Thyroid gland (tissue), 4 donors: ENCODE results near the gene ST3GAL3. TPM values are rescaled to one million over a fixed set of nuclear protein-coding genes. Genes with fewer than 3 reads are reported as not detected.

Experiments used
- DNase-seq, 2 donors: peaks; one replicate each; pipeline ENCODE4 v3.0.0-alpha.2; 2019
- H3K27ac ChIP-seq, 3 donors: fragments of 200-600 bp; sonication (generic); 1 replicate in 2 of 3; 2 replicates in 1 of 3; pipeline ENCODE4 v1.5.1; 2016 to 2019; ENCODE audit warnings: mild to moderate bottlenecking in 1 of 3, moderate library complexity in 1 of 3
- H3K27me3 ChIP-seq: fragments of 200-600 bp; sonication (generic); one replicate; pipeline ENCODE4 v1.5.1; 2019
- H3K36me3 ChIP-seq, 2 donors: fragments of 200-600 bp; sonication (generic); one replicate each; pipeline ENCODE4 v1.5.1; 2016 to 2019
- H3K4me1 ChIP-seq, 2 donors: fragments of 200-600 bp; sonication (generic); one replicate each; pipeline ENCODE4 v1.5.1; 2017 to 2019
- H3K4me3 ChIP-seq, 3 donors: fragments of 200-600 bp; sonication (generic); replicated peaks in 1 of 3; 1 replicate in 2 of 3; 2 replicates in 1 of 3; pipeline ENCODE4 v1.5.1; 2016; ENCODE audit warnings: mild to moderate bottlenecking in 1 of 3
- H3K9me3 ChIP-seq: fragments of 200-600 bp; sonication (generic); one replicate; pipeline ENCODE4 v1.5.1; 2017
- CTCF ChIP-seq, 6 experiments: fragments of 200-600 bp in 3 of 6; fragments of 450-650 bp in 3 of 6; sonication (generic) in 3 of 6; IDR thresholded peaks; one replicate each; pipeline ENCODE4 v1.5.1; 2016 to 2019; ENCODE audit warnings: antibody characterized with exemption in 6 of 6, mild to moderate bottlenecking in 2 of 6, inconsistent platforms in 1 of 6, moderate library complexity in 1 of 6
- POLR2A ChIP-seq, 2 donors: fragments of 450-650 bp; IDR thresholded peaks; one replicate each; pipeline ENCODE4 v1.6.1; 2017; ENCODE audit warnings: antibody characterized with exemption in 2 of 2, mild to moderate bottlenecking in 2 of 2, moderate library complexity in 1 of 2
- WGBS, 2 donors: methylation state at CpG; one replicate each; pipeline ENCODE4 v1.1.5; 2017; 5-methylcytosine and 5-hydroxymethylcytosine counted together
- intact Hi-C: fragments of 100-400 bp; cut with DNase I; formaldehyde crosslinking; loops from one replicate; pipeline ENCODE4 v1.15.1; 2023
- total RNA-seq, 4 donors: library from RNA; depleted of rRNA; stranded (reverse); fragments of >200 nt; gene quantifications; one replicate each; pipeline ENCODE4 v1.2.3, GENCODE V29; 2016

ST3GAL3 gene
- total RNA-seq, 4 donors from 2014 or later: 12.1 to 17.7 (median 14.3) TPM

- WGBS, 2 donors: 93 to 96% methylated on average over 7 of the region's 7 CpGs
- intact Hi-C loops: no loop called here
- no peak for TF ChIP-seq CTCF (IDR thresholded peaks at IDR 0.05)
- no peak for TF ChIP-seq POLR2A (IDR thresholded peaks at IDR 0.05)
- Histone ChIP-seq H3K27me3 (no peaks in the 10 kb centered on the region), H3K4me1 (no peaks in the 10 kb centered on the region), H3K36me3 (peaks cover 51 to 66% of the 10 kb centered on the region in 2 donors), H3K27ac (no peak overlapping the region), H3K9me3 (no peaks in the 10 kb centered on the region), H3K4me3 (no peak overlapping the region)
- no peak for DNase-seq
Observed at GRCh38 chr1:43673261-43673660, 34.1 kb upstream of the ST3GAL3 start.

DNA sequence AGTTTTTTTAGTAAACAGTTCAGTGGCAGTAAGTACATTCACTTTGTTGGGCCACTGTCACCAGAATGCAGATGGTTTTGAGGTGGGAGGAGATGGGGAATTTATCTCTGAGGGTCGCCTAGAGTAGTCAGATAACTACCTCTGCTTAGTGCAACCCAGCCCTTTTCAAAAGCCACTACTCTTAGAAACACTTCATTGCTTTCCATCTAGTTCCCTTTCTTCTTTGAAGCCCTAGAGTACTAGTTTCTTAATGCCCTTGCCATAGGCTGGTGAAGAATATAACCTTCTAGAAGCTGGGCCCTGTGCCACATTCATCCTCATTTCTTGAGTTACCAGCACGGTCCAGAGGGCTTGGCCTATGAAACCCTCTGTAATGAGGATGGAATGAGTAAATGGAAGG, 28.4 kb upstream of the ST3GAL3 start:
- WGBS, 2 donors: 73 to 77% methylated on average over 2 of the region's 2 CpGs
- intact Hi-C loops: no loop called here
- H3K27ac ChIP-seq: no peak overlapping the region
- H3K9me3 ChIP-seq: no peaks in the 10 kb centered on the region
- H3K27me3 ChIP-seq: no peaks in the 10 kb centered on the region
- no peak for TF ChIP-seq POLR2A (IDR thresholded peaks at IDR 0.05)
- no peak for TF ChIP-seq CTCF (IDR thresholded peaks at IDR 0.05)
- peaks cover 6 to 31% of the 10 kb centered on the region in 2 donors for H3K36me3 ChIP-seq
- no peaks in the 10 kb centered on the region for H3K4me1 ChIP-seq
- no peak for DNase-seq
- H3K4me3 ChIP-seq: no peak overlapping the region

DNA sequence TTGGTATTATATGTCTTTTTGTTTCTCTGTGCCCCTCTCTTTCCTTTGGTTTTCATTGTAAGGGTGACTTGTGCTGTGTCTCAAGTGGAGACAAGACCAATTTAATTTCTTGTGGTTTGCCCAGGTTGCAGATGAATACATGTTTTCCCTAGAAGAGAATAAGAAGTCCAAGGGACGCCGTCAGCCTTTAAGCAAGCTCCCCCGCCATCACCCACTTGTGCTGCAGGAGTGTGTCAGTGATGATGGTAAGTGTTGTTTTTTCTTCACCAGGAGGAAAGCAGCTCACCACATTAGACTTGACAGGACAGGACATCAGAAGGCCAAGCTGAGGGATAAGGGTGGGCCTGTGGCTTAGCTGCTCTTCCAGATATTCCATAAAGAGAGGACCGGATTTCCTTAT, 23.8 kb upstream of the ST3GAL3 start:
- DNase-seq: no peak
- 90 to 97% methylated on average over 4 of the region's 4 CpGs for WGBS, 2 donors
- intact Hi-C loops: no loop called here
- no peak for TF ChIP-seq CTCF (IDR thresholded peaks at IDR 0.05)
- TF ChIP-seq POLR2A (IDR thresholded peaks at IDR 0.05): no peak
- peaks cover 34 to 58% of the 10 kb centered on the region in 2 donors for H3K36me3 ChIP-seq
- no peak overlapping the region for H3K27ac ChIP-seq
- no peaks in the 10 kb centered on the region for H3K4me1 ChIP-seq
- H3K4me3 ChIP-seq: no peak overlapping the region
- no peaks in the 10 kb centered on the region for H3K27me3 ChIP-seq
- H3K9me3 ChIP-seq: no peaks in the 10 kb centered on the region

GRCh38 chr1:43686801-43687200, 20.5 kb upstream of the ST3GAL3 start:
- DNase-seq: no peak
- peaks cover 66 to 88% of the 10 kb centered on the region in 2 donors for H3K36me3 ChIP-seq
- no peak overlapping the region for H3K4me3 ChIP-seq
- H3K4me1 ChIP-seq: no peaks in the 10 kb centered on the region
- H3K27ac ChIP-seq: no peak overlapping the region
- H3K27me3 ChIP-seq: no peaks in the 10 kb centered on the region
- TF ChIP-seq POLR2A (IDR thresholded peaks at IDR 0.05): no peak
- 95 to 97% methylated on average over 3 of the region's 3 CpGs for WGBS, 2 donors
- intact Hi-C loops: no loop called here
- H3K9me3 ChIP-seq: no peaks in the 10 kb centered on the region

DNA sequence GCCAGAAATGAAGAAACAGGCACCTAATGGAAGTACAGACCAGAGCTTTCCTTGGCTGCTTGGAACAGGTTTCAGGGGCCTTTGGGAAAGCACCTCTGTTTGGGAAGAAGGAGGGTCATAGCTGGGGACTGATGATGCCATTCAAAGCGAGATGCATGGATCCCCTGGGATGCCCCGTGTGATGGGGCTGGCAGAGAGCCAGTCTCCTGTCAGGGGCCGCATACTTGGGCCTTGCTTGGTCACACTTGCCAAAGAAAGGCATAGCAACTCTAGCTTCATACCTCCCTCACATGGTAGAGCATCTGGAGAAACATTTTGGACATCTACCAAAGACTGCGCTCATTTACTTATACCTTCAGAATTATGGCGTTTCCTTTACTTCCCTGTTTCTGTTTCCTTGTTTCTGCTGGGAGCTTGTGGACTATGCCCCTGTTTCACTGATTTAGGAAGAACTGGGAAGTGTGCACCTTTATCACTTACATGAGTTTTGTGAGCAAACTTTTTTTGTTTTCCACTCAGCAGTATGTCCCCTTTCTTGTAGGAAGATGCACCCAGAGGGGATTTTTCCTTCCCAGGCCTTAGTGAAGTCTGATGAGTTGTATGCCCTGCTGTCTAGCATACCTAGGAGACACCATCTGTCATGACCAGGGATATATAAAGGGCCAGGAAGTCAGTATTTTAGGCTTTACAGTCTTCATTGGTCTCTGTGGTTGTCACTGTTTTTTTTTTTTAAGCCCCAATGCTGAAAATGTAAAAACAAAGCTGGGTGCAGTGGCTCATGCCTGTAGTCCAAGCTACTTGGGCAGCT, 19.8 kb upstream of the ST3GAL3 start:
- no peaks in the 10 kb centered on the region for H3K9me3 ChIP-seq
- no peaks in the 10 kb centered on the region for H3K27me3 ChIP-seq
- intact Hi-C loops: no loop called here
- H3K4me3 ChIP-seq: no peak overlapping the region
- TF ChIP-seq CTCF (IDR thresholded peaks at IDR 0.05): no peak
- TF ChIP-seq POLR2A (IDR thresholded peaks at IDR 0.05): no peak
- DNase-seq: no peak
- H3K4me1 ChIP-seq: no peaks in the 10 kb centered on the region
- peaks cover 73 to 95% of the 10 kb centered on the region in 2 donors for H3K36me3 ChIP-seq
- WGBS, 2 donors: 62 to 67% methylated on average over 5 of the region's 5 CpGs
- no peak overlapping the region for H3K27ac ChIP-seq
